ENCODE data around the gene FZR1.

GRCh38 chr19:3575949-3576673 lies 70.0 kb downstream of the FZR1 start:
- no peak for TF ChIP-seq CTCF (conservative IDR thresholded peaks at IDR 0.05; ENCODE audit: low read depth in 2 of 2)
- TF ChIP-seq POLR2AphosphoS5 (IDR thresholded peaks at IDR 0.05; ENCODE audit: low read depth), result no peak
- no peak for TF ChIP-seq REST (IDR thresholded peaks at IDR 0.05; ENCODE audit: unreplicated experiment)
- TF ChIP-seq NANOG (IDR thresholded peaks at IDR 0.05; ENCODE audit: borderline replicate concordance), result no peak
- TF ChIP-seq EZH2phosphoT487 (IDR thresholded peaks at IDR 0.05; ENCODE audit: unreplicated experiment), result no peak
- TF ChIP-seq ZNF462 (CRISPR knock-in tag; IDR thresholded peaks at IDR 0.05), result no peak
- no peak for TF ChIP-seq EZH2 (IDR thresholded peaks at IDR 0.05; ENCODE audit: low read depth, unreplicated experiment)
- no peak for TF ChIP-seq ZNF114 (CRISPR knock-in tag; IDR thresholded peaks at IDR 0.05)
- no peak for TF ChIP-seq CREB1 (CRISPR knock-in tag; IDR thresholded peaks at IDR 0.05; ENCODE audit: low read depth)
